HG03432 (cell line): ENCODE results near the gene MTCH1.
"Not testable (repeated sequence)": the region's sequence is repeated elsewhere in the genome, so short reads cannot be mapped to it uniquely, and the experiment has no call there.

Experiments
- ATAC-seq: cut with Tn5 transposase; IDR thresholded peaks from one replicate; pipeline ENCODE4 v1.9.1; 2021; ENCODE audit warnings: mild to moderate bottlenecking, moderate library complexity; ENCODE audit not compliant: unreplicated experiment

MTCH1 gene

GRCh38 chr6:36955671-36956445 is 30.1 kb downstream of the MTCH1 start:
- ATAC-seq: no peak

- ATAC-seq: no peak
Observed at GRCh38 chr6:36955136-36955535, 30.9 kb downstream of the MTCH1 start.

- no peak for ATAC-seq
Observed at GRCh38 chr6:36954262-36954931, 31.6 kb downstream of the MTCH1 start, which contains the start of gene PI16. Gene PI16 (plus strand): TSS chr6:36954738. CDS start chr6:36954761, 23 bp downstream.

GRCh38 chr6:36953931-36954261 is 32.1 kb downstream of the MTCH1 start:
- no peak for ATAC-seq

- no peak for ATAC-seq
Observed at GRCh38 chr6:36949636-36950035, 36.4 kb downstream of the MTCH1 start.

GRCh38 chr6:36949076-36949475 is 36.9 kb downstream of the MTCH1 start:
- ATAC-seq: not testable (repeated sequence)

GRCh38 chr6:36947570-36948351 is 38.2 kb downstream of the MTCH1 start:
- no peak for ATAC-seq

- no peak for ATAC-seq
Observed at GRCh38 chr6:36946526-36946925, 39.5 kb downstream of the MTCH1 start.

- no peak for ATAC-seq
Observed at GRCh38 chr6:36945301-36945700, 40.7 kb downstream of the MTCH1 start.

GRCh38 chr6:36944650-36945049 is 41.3 kb downstream of the MTCH1 start:
- no peak for ATAC-seq

- ATAC-seq: not testable (repeated sequence)
Observed at GRCh38 chr6:36942329-36942728, 43.7 kb downstream of the MTCH1 start.

- not testable (repeated sequence) for ATAC-seq
Observed at GRCh38 chr6:36941561-36941960, 44.4 kb downstream of the MTCH1 start.

GRCh38 chr6:36940027-36940426 is 46.0 kb downstream of the MTCH1 start:
- ATAC-seq: no peak

GRCh38 chr6:36939005-36939404 is 47.0 kb downstream of the MTCH1 start:
- not testable (repeated sequence) for ATAC-seq

- ATAC-seq: no peak
Observed at GRCh38 chr6:36938536-36938935, 47.5 kb downstream of the MTCH1 start.

GRCh38 chr6:36937896-36938295 is 48.1 kb downstream of the MTCH1 start:
- no peak for ATAC-seq

- no peak for ATAC-seq
Observed at GRCh38 chr6:36936824-36937223, 49.2 kb downstream of the MTCH1 start.

GRCh38 chr6:36934901-36935300 is 51.1 kb downstream of the MTCH1 start:
- no peak for ATAC-seq

- ATAC-seq: no peak
Observed at GRCh38 chr6:36933519-36933918, 52.5 kb downstream of the MTCH1 start.

- no peak for ATAC-seq
Observed at GRCh38 chr6:36933102-36933501, 52.9 kb downstream of the MTCH1 start.

GRCh38 chr6:36930483-36930882 is 55.5 kb downstream of the MTCH1 start:
- no peak for ATAC-seq

GRCh38 chr6:36929607-36930006 is 56.4 kb downstream of the MTCH1 start:
- ATAC-seq: no peak
